Measurements from ENCODE around the gene SIK2.

Gene SIK2

DNA sequence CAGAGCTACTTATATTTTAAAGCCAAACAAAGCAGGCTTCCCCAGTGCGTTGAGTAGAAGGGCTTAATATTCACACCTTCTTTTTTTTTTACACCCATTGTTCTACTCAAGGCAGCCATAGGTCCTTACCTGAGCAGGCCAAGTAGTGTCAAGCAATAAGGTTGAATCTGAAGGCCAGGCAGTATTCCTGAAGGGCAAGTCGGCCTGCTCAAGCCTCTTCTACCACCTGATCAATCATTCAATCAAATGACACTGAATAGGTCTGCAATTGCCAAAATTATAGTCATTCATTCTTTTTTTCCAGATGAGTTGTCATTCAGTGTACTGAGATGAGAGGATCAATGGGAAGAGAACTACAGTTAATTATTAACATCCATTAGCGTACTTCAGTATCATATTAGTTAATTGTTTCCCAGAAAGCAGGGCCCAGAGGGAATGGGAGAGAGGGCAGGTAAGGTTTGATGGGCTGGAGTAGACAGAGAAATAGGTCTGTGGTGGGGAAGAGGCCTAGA is 175.9 kb downstream of the SIK2 start:
- DNase-seq (ENCODE audit: low read depth in 1 of 2, low spot score in 1 of 2), result no peak

DNA sequence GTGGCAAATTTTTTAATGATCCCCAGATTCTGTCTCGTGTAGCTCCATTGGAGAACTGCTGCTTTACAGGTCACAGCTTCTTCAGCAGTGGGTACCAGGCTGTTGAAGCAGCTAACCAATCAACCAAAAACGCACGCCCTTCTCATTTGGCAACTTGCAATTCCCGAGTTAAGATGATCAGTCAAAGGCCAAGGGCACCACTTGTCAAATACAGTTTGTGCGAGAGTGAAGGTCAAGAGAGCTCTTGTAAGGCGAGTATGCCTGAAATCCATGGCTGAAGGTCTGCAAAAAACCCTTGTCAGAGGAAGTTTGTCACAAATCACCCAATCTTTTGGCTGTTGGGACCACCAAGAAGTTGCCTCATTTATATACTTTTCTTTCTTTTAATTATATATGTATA is 176.9 kb downstream of the SIK2 start:
- DNase-seq (ENCODE audit: low read depth in 1 of 2, low spot score in 1 of 2), result no peak

All from activated CD4-positive, alpha-beta T cell treated with anti-CD3 and anti-CD28 coated beads, Interleukin-2, amount 50 U/mL, for 24 hours (primary cell).